ENCODE measurements around the gene NFATC2.

NFATC2 gene

DNA sequence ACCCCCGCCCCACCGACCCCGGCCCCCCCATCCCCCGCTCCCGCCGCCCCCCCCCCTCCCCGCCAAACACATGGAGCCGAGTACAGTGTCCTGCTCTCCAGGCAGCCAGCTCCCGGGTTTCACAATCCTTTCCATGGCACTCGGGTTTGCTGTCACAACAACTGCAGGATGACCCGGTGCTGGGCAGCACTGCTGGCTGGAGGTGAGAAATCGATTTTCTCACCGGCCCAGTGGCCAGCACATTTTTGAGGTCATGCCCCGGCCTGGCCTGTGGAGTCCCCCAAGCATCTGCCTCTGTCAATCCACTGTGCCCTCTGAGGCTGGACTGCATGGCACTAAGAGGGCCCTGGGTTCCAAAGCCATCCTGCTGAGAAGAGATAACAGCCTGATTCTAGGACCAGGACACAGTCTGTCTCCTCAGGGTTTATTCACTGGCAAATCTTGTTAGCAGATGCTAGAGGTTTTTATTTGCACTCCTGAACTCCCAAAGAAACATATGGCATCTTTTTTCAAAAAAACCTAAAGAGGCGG is 129.5 kb downstream of the NFATC2 start:
- no peaks in the 10 kb centered on the region for H3K79me2 ChIP-seq (ENCODE audit: insufficient read depth, low read length)
- no peak overlapping the region for H3K9ac ChIP-seq (ENCODE audit: low read length)
- no peak overlapping the region for H3K4me2 ChIP-seq (ENCODE audit: low read length)
- H3K4me1 ChIP-seq (ENCODE audit: insufficient read depth, low read length, severe bottlenecking) = peaks cover 71% of the 10 kb centered on the region
- no peak for TF ChIP-seq EZH2 (IDR thresholded peaks at IDR 0.05; ENCODE audit: borderline replicate concordance, low read length)
- TF ChIP-seq, protein P1, sequence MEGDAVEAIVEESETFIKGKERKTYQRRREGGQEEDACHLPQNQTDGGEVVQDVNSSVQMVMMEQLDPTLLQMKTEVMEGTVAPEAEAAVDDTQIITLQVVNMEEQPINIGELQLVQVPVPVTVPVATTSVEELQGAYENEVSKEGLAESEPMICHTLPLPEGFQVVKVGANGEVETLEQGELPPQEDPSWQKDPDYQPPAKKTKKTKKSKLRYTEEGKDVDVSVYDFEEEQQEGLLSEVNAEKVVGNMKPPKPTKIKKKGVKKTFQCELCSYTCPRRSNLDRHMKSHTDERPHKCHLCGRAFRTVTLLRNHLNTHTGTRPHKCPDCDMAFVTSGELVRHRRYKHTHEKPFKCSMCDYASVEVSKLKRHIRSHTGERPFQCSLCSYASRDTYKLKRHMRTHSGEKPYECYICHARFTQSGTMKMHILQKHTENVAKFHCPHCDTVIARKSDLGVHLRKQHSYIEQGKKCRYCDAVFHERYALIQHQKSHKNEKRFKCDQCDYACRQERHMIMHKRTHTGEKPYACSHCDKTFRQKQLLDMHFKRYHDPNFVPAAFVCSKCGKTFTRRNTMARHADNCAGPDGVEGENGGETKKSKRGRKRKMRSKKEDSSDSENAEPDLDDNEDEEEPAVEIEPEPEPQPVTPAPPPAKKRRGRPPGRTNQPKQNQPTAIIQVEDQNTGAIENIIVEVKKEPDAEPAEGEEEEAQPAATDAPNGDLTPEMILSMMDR (IDR thresholded peaks at IDR 0.05; ENCODE audit: low read length) = no peak
- H2AFZ ChIP-seq (ENCODE audit: low read length) = no peak overlapping the region
- H3K36me3 ChIP-seq (ENCODE audit: insufficient read depth, low read length) = peaks cover 41% of the 10 kb centered on the region
- H4K20me1 ChIP-seq (ENCODE audit: insufficient read depth, low read length) = no peaks in the 10 kb centered on the region
- H3K27ac ChIP-seq (ENCODE audit: low read depth, low read length, poor library complexity, severe bottlenecking) = peak overlapping the region; percentile 56
- no peaks in the 10 kb centered on the region for H3K27me3 ChIP-seq (ENCODE audit: insufficient read depth, low read length)
- H3K9me3 ChIP-seq (ENCODE audit: low read length) = no peaks in the 10 kb centered on the region
- H3F3A ChIP-seq (ENCODE audit: insufficient read depth, low read length) = peaks cover 4% of the 10 kb centered on the region; the same call in 1 of the 2 replicates
- H3K4me3 ChIP-seq (ENCODE audit: low read depth, low read length, poor library complexity, severe bottlenecking) = no peak overlapping the region
- no peaks in the 10 kb centered on the region for H3K9me2 ChIP-seq (ENCODE audit: low read depth, low read length)

DNA sequence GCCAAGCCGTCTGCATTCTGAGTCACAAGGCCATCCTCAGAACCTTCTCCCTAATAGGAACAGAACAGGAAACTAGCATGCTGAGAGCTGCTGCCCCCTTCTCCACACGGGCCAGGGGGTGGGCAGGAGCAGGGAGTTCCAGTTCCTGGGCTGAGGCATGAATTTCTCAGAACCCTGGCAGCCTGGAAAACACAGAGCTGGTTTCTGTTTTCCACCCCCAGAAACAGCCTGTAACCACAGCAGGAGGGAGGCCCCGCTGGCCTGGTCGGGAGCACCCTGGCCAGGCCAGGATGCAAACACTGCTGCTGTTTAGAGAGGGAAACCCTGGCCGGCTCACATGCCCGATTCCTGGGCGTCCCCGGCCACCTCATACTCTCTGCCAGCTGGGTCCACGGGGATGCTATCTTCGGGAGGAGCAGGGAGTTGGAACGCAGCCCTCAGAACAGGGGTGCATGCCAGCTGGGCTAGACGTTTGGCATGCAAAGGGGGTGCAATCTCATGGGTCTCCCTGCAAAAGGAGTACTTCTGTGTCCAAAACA is 130.1 kb downstream of the NFATC2 start:
- H4K20me1 ChIP-seq (ENCODE audit: insufficient read depth, low read length) = no peaks in the 10 kb centered on the region
- no peaks in the 10 kb centered on the region for H3K27me3 ChIP-seq (ENCODE audit: insufficient read depth, low read length)
- peak overlapping the region; percentile 32; the same call in 1 of the 2 replicates for H3K9ac ChIP-seq (ENCODE audit: low read length)
- no peaks in the 10 kb centered on the region for H3K9me3 ChIP-seq (ENCODE audit: low read length)
- no peak overlapping the region for H3K4me3 ChIP-seq (ENCODE audit: low read depth, low read length, poor library complexity, severe bottlenecking)
- H3K27ac ChIP-seq (ENCODE audit: low read depth, low read length, poor library complexity, severe bottlenecking) = peak overlapping the region; percentile 85
- H2AFZ ChIP-seq (ENCODE audit: low read length) = no peak overlapping the region
- no peak overlapping the region for H3K4me2 ChIP-seq (ENCODE audit: low read length)
- peaks cover 71% of the 10 kb centered on the region for H3K4me1 ChIP-seq (ENCODE audit: insufficient read depth, low read length, severe bottlenecking)
- peaks cover 4% of the 10 kb centered on the region; the same call in 1 of the 2 replicates for H3F3A ChIP-seq (ENCODE audit: insufficient read depth, low read length)
- TF ChIP-seq EZH2 (IDR thresholded peaks at IDR 0.05; ENCODE audit: borderline replicate concordance, low read length) = no peak
- TF ChIP-seq, protein P1 (IDR thresholded peaks at IDR 0.05; ENCODE audit: low read length) = no peak
- H3K9me2 ChIP-seq (ENCODE audit: low read depth, low read length) = no peaks in the 10 kb centered on the region
- H3K36me3 ChIP-seq (ENCODE audit: insufficient read depth, low read length) = peaks cover 47% of the 10 kb centered on the region
- no peaks in the 10 kb centered on the region for H3K79me2 ChIP-seq (ENCODE audit: insufficient read depth, low read length)

DNA sequence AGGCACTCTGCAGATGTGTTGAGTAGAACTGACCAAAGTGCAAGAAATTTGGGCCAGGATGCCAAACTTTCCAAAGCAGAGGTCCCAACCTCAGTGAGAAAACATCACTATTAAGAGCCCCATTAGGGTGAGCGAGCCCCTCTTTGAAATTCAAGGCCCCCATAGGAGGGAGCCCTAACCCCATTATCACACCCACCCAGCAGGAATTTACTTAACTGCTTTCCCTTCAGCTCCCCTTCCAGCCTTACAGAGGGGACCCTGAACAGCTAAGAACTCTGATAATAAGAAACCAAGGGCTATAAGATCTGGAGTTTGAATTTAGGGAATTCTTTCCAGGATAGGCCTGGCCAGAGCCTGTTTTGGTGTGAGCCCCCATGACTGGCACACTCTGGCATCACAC is 130.6 kb downstream of the NFATC2 start:
- peaks cover 52% of the 10 kb centered on the region for H3K36me3 ChIP-seq (ENCODE audit: insufficient read depth, low read length)
- no peaks in the 10 kb centered on the region for H3K9me2 ChIP-seq (ENCODE audit: low read depth, low read length)
- peaks cover 4% of the 10 kb centered on the region; the same call in 1 of the 2 replicates for H3F3A ChIP-seq (ENCODE audit: insufficient read depth, low read length)
- no peaks in the 10 kb centered on the region for H4K20me1 ChIP-seq (ENCODE audit: insufficient read depth, low read length)
- peak overlapping the region; percentile 85 for H3K27ac ChIP-seq (ENCODE audit: low read depth, low read length, poor library complexity, severe bottlenecking)
- H3K9me3 ChIP-seq (ENCODE audit: low read length) = no peaks in the 10 kb centered on the region
- H2AFZ ChIP-seq (ENCODE audit: low read length) = no peak overlapping the region
- no peak overlapping the region; the same call in 1 of the 2 replicates for H3K9ac ChIP-seq (ENCODE audit: low read length)
- H3K27me3 ChIP-seq (ENCODE audit: insufficient read depth, low read length) = no peaks in the 10 kb centered on the region
- TF ChIP-seq, protein P1 (IDR thresholded peaks at IDR 0.05; ENCODE audit: low read length) = no peak; the same call in 1 of the 2 replicates
- no peak overlapping the region for H3K4me2 ChIP-seq (ENCODE audit: low read length)
- no peaks in the 10 kb centered on the region for H3K79me2 ChIP-seq (ENCODE audit: insufficient read depth, low read length)
- peaks cover 68% of the 10 kb centered on the region for H3K4me1 ChIP-seq (ENCODE audit: insufficient read depth, low read length, severe bottlenecking)
- no peak overlapping the region for H3K4me3 ChIP-seq (ENCODE audit: low read depth, low read length, poor library complexity, severe bottlenecking)
